Loucy (cell line): Measurements from ENCODE around the gene SOX30.

Source experiments
- H2AFZ ChIP-seq: fragments of 200-600 bp; sonication (generic); 2 replicates; pipeline ENCODE4 v1.6.0; 2016; ENCODE audit warnings: antibody characterized with exemption, mild to moderate bottlenecking, low read length, moderate library complexity
- H3F3A ChIP-seq: fragments of 200-600 bp; 2 replicates; pipeline ENCODE4 v1.6.0; 2016; ENCODE audit warnings: antibody characterized with exemption, low read depth, mild to moderate bottlenecking
- H3K27me3 ChIP-seq: fragments of 200-600 bp; sonication (generic); 2 replicates; pipeline ENCODE4 v1.6.1; 2014; ENCODE audit warnings: low read length, mild to moderate bottlenecking; ENCODE audit not compliant: insufficient read depth, poor library complexity, severe bottlenecking
- H3K36me3 ChIP-seq: fragments of 200-600 bp; sonication (generic); 2 replicates; pipeline ENCODE4 v1.6.1; 2016; ENCODE audit warnings: low read length; ENCODE audit not compliant: insufficient read depth
- H3K4me1 ChIP-seq: fragments of 200-600 bp; sonication (generic); 2 replicates; pipeline ENCODE4 v1.5.1; 2014; ENCODE audit warnings: low read length, mild to moderate bottlenecking; ENCODE audit not compliant: insufficient read depth, poor library complexity, severe bottlenecking
- H3K4me2 ChIP-seq: fragments of 200-600 bp; sonication (generic); 2 replicates; pipeline ENCODE4 v1.6.0; 2014; ENCODE audit warnings: antibody characterized with exemption, low read length, low read depth, mild to moderate bottlenecking; ENCODE audit not compliant: poor library complexity, severe bottlenecking
- H3K4me3 ChIP-seq: fragments of 200-600 bp; sonication (generic); 2 replicates; pipeline ENCODE4 v1.5.1; 2014; ENCODE audit warnings: low read length, mild to moderate bottlenecking, mixed read lengths; ENCODE audit not compliant: poor library complexity, severe bottlenecking
- H3K79me2 ChIP-seq: fragments of 200-600 bp; sonication (generic); 2 replicates; pipeline ENCODE4 v1.6.1; 2014; ENCODE audit warnings: low read length; ENCODE audit not compliant: insufficient read depth
- H3K9ac ChIP-seq: fragments of 200-600 bp; sonication (generic); 2 replicates; pipeline ENCODE4 v1.6.0; 2014; ENCODE audit warnings: mild to moderate bottlenecking, low read depth, low read length, moderate library complexity; ENCODE audit not compliant: poor library complexity, severe bottlenecking
- H3K9me2 ChIP-seq: fragments of 200-600 bp; sonication (generic); replicated peaks from 2 replicates; pipeline ENCODE4 v1.6.1; 2016; ENCODE audit warnings: low read depth, low read length, mixed read lengths
- H3K9me3 ChIP-seq: fragments of 200-600 bp; sonication (generic); 2 replicates; pipeline ENCODE4 v1.6.1; 2014; ENCODE audit warnings: mild to moderate bottlenecking, antibody characterized with exemption, low read length, low read depth; ENCODE audit not compliant: insufficient read depth
- H4K20me1 ChIP-seq: fragments of 200-600 bp; sonication (generic); 2 replicates; pipeline ENCODE4 v1.6.0; 2014; ENCODE audit warnings: antibody characterized with exemption, low read length, mild to moderate bottlenecking; ENCODE audit not compliant: insufficient read depth, poor library complexity, severe bottlenecking
- EZH2phosphoT487 ChIP-seq: fragments of 200-600 bp; IDR thresholded peaks from 2 replicates; pipeline ENCODE4 v1.6.1; 2018; ENCODE audit warnings: antibody characterized with exemption, mild to moderate bottlenecking, moderate library complexity, borderline replicate concordance
- TF ChIP-seq, protein P1 (sequence below): fragments of 200-600 bp; sonication (generic); conservative IDR thresholded peaks from 2 replicates; pipeline ENCODE4 v1.5.1; 2014; ENCODE audit warnings: mild to moderate bottlenecking, antibody characterized with exemption, low read length

The SOX30 gene

GRCh38 chr5:157682257-157682656, 30.0 kb upstream of the SOX30 start:
- no peak overlapping the region for H3K4me2 ChIP-seq
- TF ChIP-seq EZH2phosphoT487: no peak
- no peaks in the 10 kb centered on the region for H3K9me3 ChIP-seq
- no peaks in the 10 kb centered on the region for H3K4me1 ChIP-seq
- no peaks in the 10 kb centered on the region for H3K79me2 ChIP-seq
- H3F3A ChIP-seq: no peaks in the 10 kb centered on the region
- H3K27me3 ChIP-seq: no peaks in the 10 kb centered on the region
- H3K4me3 ChIP-seq: no peak overlapping the region
- no peaks in the 10 kb centered on the region for H3K9me2 ChIP-seq
- H2AFZ ChIP-seq: no peak overlapping the region
- no peaks in the 10 kb centered on the region for H3K36me3 ChIP-seq
- no peaks in the 10 kb centered on the region for H4K20me1 ChIP-seq
- H3K9ac ChIP-seq: no peak overlapping the region

GRCh38 chr5:157681048-157681447, 28.8 kb upstream of the SOX30 start:
- H3K4me1 ChIP-seq: no peaks in the 10 kb centered on the region
- no peaks in the 10 kb centered on the region for H3K36me3 ChIP-seq
- H3K79me2 ChIP-seq: no peaks in the 10 kb centered on the region
- H3K9me3 ChIP-seq: no peaks in the 10 kb centered on the region
- H3K27me3 ChIP-seq: no peaks in the 10 kb centered on the region
- H3K4me3 ChIP-seq: no peak overlapping the region
- no peaks in the 10 kb centered on the region for H4K20me1 ChIP-seq
- H3K9me2 ChIP-seq: no peaks in the 10 kb centered on the region
- H2AFZ ChIP-seq: no peak overlapping the region
- no peak overlapping the region for H3K4me2 ChIP-seq
- TF ChIP-seq, protein P1, sequence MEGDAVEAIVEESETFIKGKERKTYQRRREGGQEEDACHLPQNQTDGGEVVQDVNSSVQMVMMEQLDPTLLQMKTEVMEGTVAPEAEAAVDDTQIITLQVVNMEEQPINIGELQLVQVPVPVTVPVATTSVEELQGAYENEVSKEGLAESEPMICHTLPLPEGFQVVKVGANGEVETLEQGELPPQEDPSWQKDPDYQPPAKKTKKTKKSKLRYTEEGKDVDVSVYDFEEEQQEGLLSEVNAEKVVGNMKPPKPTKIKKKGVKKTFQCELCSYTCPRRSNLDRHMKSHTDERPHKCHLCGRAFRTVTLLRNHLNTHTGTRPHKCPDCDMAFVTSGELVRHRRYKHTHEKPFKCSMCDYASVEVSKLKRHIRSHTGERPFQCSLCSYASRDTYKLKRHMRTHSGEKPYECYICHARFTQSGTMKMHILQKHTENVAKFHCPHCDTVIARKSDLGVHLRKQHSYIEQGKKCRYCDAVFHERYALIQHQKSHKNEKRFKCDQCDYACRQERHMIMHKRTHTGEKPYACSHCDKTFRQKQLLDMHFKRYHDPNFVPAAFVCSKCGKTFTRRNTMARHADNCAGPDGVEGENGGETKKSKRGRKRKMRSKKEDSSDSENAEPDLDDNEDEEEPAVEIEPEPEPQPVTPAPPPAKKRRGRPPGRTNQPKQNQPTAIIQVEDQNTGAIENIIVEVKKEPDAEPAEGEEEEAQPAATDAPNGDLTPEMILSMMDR: no peak
- TF ChIP-seq EZH2phosphoT487: no peak
- no peak overlapping the region for H3K9ac ChIP-seq
- no peaks in the 10 kb centered on the region for H3F3A ChIP-seq

- Histone ChIP-seq H3K4me1 (no peaks in the 10 kb centered on the region), H3K36me3 (no peaks in the 10 kb centered on the region)
Measured at GRCh38 chr5:157680239-157680638, 28.0 kb upstream of the SOX30 start.

GRCh38 chr5:157679801-157680200, 27.6 kb upstream of the SOX30 start:
- Histone ChIP-seq H3K4me1 (no peaks in the 10 kb centered on the region), H3K79me2 (no peaks in the 10 kb centered on the region), H3K4me3 (no peak overlapping the region), H4K20me1 (no peaks in the 10 kb centered on the region), H3K36me3 (no peaks in the 10 kb centered on the region), H3K9me3 (no peaks in the 10 kb centered on the region), H3K27me3 (no peaks in the 10 kb centered on the region), H3K9ac (no peak overlapping the region), H3K9me2 (no peaks in the 10 kb centered on the region), H2AFZ (no peak overlapping the region), H3K4me2 (no peak overlapping the region), H3F3A (no peaks in the 10 kb centered on the region)
- no peak for TF ChIP-seq EZH2phosphoT487
- TF ChIP-seq, protein P1: no peak

More at GRCh38 chr5:157680239-157680638, 28.0 kb upstream of the SOX30 start:
- H3K4me2 ChIP-seq: no peak overlapping the region
- H2AFZ ChIP-seq: no peak overlapping the region
- no peaks in the 10 kb centered on the region for H3F3A ChIP-seq
- H3K9me3 ChIP-seq: no peaks in the 10 kb centered on the region
- no peak for TF ChIP-seq EZH2phosphoT487
- TF ChIP-seq, protein P1: no peak
- no peaks in the 10 kb centered on the region for H4K20me1 ChIP-seq
- no peaks in the 10 kb centered on the region for H3K79me2 ChIP-seq
- H3K27me3 ChIP-seq: no peaks in the 10 kb centered on the region
- H3K4me3 ChIP-seq: no peak overlapping the region
- no peaks in the 10 kb centered on the region for H3K9me2 ChIP-seq
- H3K9ac ChIP-seq: no peak overlapping the region
